ENCODE results near the gene ZACN. TPM values are rescaled to one million over a fixed set of nuclear protein-coding genes. Genes with fewer than 3 reads are reported as not detected.

ZACN gene
- total RNA-seq, 1 experiment from 2014 or later: 0.34 TPM

DNA sequence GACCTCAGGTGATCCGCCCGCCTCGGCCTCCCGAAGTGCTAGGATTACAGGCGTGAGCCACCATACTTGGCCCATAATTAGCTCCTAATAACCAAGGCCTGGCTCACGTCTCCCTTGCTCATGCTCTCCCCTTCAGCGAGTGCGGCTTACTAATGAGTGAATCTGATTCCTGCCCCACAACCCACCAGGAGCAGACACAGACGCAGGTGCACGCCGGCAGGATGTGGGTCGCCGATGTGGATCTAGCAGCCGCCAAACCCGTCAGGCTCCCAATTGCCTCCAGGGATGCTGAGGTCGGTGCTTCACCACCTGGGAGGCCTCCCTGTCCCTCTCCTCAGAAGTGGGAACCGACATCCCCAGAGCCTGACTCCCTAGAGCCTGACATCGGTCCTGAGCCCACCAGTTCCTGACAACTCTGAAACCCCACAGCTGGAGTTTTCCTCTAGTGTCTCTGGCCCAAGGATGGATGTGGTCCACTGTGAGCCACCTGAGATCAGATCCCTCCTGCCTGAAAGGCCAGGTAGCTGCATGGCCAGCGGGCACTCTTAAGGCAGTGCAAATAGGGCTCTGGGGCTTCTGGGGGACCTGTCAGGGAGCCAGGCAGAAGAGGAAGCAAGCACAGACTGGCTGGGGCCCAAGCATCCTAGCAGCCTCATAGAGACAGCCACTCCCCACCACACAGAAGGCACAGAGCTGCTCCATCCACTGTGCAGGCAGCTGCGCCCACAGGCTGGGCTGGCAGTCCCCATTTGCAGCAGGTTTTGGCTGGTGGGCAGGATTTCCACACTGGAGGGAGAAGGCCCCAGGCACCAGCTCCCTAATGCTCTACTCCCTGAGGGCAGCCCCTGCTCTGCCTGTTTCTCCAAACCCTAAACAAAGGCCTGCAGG, 13.8 kb downstream of the ZACN start:
- Histone ChIP-seq H3K9me3 (no peaks in the 10 kb centered on the region), H3K4me1 (no peaks in the 10 kb centered on the region), H3K36me3 (ENCODE audit: control insufficient read depth, insufficient read depth, low read length) (peaks cover 4% of the 10 kb centered on the region), H3K27me3 (replicated peaks; ENCODE audit: control insufficient read depth, insufficient read depth, low read length) (no peaks in the 10 kb centered on the region), H3K4me3 (ENCODE audit: low read depth, low read length) (no peak overlapping the region)
- Mint-ChIP-seq H3K4me1 (ENCODE audit: low read depth, unreplicated experiment) (no peaks in the 10 kb centered on the region), H3K4me3 (ENCODE audit: unreplicated experiment) (no peak overlapping the region), H3K36me3 (ENCODE audit: insufficient read depth, unreplicated experiment) (peaks cover 73% of the 10 kb centered on the region), H3K9me3 (ENCODE audit: unreplicated experiment) (no peaks in the 10 kb centered on the region), H3K27me3 (ENCODE audit: insufficient read depth, unreplicated experiment) (no peaks in the 10 kb centered on the region), H3K27ac (ENCODE audit: unreplicated experiment) (no peak overlapping the region)
- CTCF ChIA-PET: interaction anchor here (0.6 kb wide), 1 partner anchor 28 kb away, joined by 4 read pairs; no protein-coding TSS in a partner anchor
- intact Hi-C loops (cut with micrococcal nuclease; ENCODE audit: unreplicated experiment): no loop called here
- POLR2A ChIA-PET: no interaction called here
- no TSS peak for BruUV-seq (replicated peaks)
- TF ChIP-seq, protein P1, sequence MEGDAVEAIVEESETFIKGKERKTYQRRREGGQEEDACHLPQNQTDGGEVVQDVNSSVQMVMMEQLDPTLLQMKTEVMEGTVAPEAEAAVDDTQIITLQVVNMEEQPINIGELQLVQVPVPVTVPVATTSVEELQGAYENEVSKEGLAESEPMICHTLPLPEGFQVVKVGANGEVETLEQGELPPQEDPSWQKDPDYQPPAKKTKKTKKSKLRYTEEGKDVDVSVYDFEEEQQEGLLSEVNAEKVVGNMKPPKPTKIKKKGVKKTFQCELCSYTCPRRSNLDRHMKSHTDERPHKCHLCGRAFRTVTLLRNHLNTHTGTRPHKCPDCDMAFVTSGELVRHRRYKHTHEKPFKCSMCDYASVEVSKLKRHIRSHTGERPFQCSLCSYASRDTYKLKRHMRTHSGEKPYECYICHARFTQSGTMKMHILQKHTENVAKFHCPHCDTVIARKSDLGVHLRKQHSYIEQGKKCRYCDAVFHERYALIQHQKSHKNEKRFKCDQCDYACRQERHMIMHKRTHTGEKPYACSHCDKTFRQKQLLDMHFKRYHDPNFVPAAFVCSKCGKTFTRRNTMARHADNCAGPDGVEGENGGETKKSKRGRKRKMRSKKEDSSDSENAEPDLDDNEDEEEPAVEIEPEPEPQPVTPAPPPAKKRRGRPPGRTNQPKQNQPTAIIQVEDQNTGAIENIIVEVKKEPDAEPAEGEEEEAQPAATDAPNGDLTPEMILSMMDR (IDR thresholded peaks at IDR 0.05; ENCODE audit: insufficient read depth in 1 of 2, low read depth in 1 of 2, low read length in 1 of 2, severe bottlenecking in 1 of 2, unreplicated experiment in 1 of 2): no peak
- no peak for DNase-seq

DNA sequence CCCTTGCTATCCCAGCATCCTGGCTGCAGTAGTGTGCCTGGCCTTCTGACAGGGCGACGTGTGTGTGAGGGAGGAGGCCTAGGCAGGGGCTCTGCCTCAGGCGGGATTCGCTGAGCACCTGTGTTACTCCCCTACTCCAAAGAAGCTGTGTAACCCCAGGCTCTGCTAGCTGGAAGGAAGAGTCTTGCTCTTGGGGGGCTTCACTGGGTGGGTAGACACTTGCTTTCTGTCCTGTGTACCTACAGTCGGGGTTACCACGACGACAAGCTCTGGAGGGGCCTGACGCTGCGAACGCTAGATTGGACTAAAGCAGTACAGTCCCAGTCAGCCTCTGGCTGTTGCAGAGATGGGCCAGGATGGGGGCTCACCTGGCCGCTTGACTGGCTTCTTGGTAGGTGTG, 15.1 kb downstream of the ZACN start:
- Histone ChIP-seq H3K27me3 (replicated peaks; ENCODE audit: control insufficient read depth, insufficient read depth, low read length) (no peaks in the 10 kb centered on the region), H3K9me3 (no peaks in the 10 kb centered on the region), H3K4me3 (ENCODE audit: low read depth, low read length) (no peak overlapping the region), H3K36me3 (ENCODE audit: control insufficient read depth, insufficient read depth, low read length) (peaks cover 5% of the 10 kb centered on the region), H3K4me1 (no peaks in the 10 kb centered on the region)
- intact Hi-C loops (cut with micrococcal nuclease; ENCODE audit: unreplicated experiment): no loop called here
- H3K27ac Mint-ChIP-seq (ENCODE audit: unreplicated experiment): no peak overlapping the region
- ChIA-PET CTCF (no interaction called here), POLR2A (no interaction called here)
- peaks cover 74% of the 10 kb centered on the region for H3K36me3 Mint-ChIP-seq (ENCODE audit: insufficient read depth, unreplicated experiment)
- no TSS peak for BruUV-seq (replicated peaks)
- no peak for DNase-seq
- no peaks in the 10 kb centered on the region for H3K4me1 Mint-ChIP-seq (ENCODE audit: low read depth, unreplicated experiment)
- no peaks in the 10 kb centered on the region for H3K9me3 Mint-ChIP-seq (ENCODE audit: unreplicated experiment)
- H3K4me3 Mint-ChIP-seq (ENCODE audit: unreplicated experiment): no peak overlapping the region
- TF ChIP-seq, protein P1 (IDR thresholded peaks at IDR 0.05; ENCODE audit: insufficient read depth in 1 of 2, low read depth in 1 of 2, low read length in 1 of 2, severe bottlenecking in 1 of 2, unreplicated experiment in 1 of 2): no peak
- H3K27me3 Mint-ChIP-seq (ENCODE audit: insufficient read depth, unreplicated experiment): no peaks in the 10 kb centered on the region

- H3K27ac Mint-ChIP-seq (ENCODE audit: unreplicated experiment): no peak overlapping the region
- H3K4me3 ChIP-seq (ENCODE audit: low read depth, low read length): no peak overlapping the region
- H3K4me1 Mint-ChIP-seq (ENCODE audit: low read depth, unreplicated experiment): no peaks in the 10 kb centered on the region
- no TSS peak for BruUV-seq (replicated peaks)
- H3K27me3 Mint-ChIP-seq (ENCODE audit: insufficient read depth, unreplicated experiment): no peaks in the 10 kb centered on the region
- POLR2A ChIA-PET: no interaction called here
- intact Hi-C loops (cut with micrococcal nuclease; ENCODE audit: unreplicated experiment): no loop called here
- H3K36me3 ChIP-seq (ENCODE audit: control insufficient read depth, insufficient read depth, low read length): peaks cover 5% of the 10 kb centered on the region; the same call in 1 of the 2 replicates
- H3K36me3 Mint-ChIP-seq (ENCODE audit: insufficient read depth, unreplicated experiment): peaks cover 83% of the 10 kb centered on the region
- CTCF ChIA-PET: interaction anchor here (1.1 kb wide), 1 partner anchor 36 kb away, joined by 3 read pairs; no protein-coding TSS in a partner anchor
- no peaks in the 10 kb centered on the region for H3K4me1 ChIP-seq
- H3K27me3 ChIP-seq (replicated peaks; ENCODE audit: control insufficient read depth, insufficient read depth, low read length): no peaks in the 10 kb centered on the region
- H3K9me3 ChIP-seq: no peaks in the 10 kb centered on the region
- H3K4me3 Mint-ChIP-seq (ENCODE audit: unreplicated experiment): no peak overlapping the region
- TF ChIP-seq, protein P1 (IDR thresholded peaks at IDR 0.05; ENCODE audit: insufficient read depth in 1 of 2, low read depth in 1 of 2, low read length in 1 of 2, severe bottlenecking in 1 of 2, unreplicated experiment in 1 of 2): no peak
- H3K9me3 Mint-ChIP-seq (ENCODE audit: unreplicated experiment): no peaks in the 10 kb centered on the region
- no peak for DNase-seq
Observed at GRCh38 chr17:76095943-76096342, 17.0 kb downstream of the ZACN start.

Measured in Caco-2 (cell line).